Ovary (tissue), 3 donors: ENCODE results near the gene C1orf74.

ENCODE experiments used
- EP300 ChIP-seq: sonication (generic); formaldehyde crosslinking; IDR thresholded peaks from one replicate; pipeline ENCODE4 v1.6.1; 2017; ENCODE audit warnings: antibody characterized with exemption
- POLR2A ChIP-seq: fragments of 450-650 bp; IDR thresholded peaks from one replicate; pipeline ENCODE4 v1.6.1; 2017; ENCODE audit warnings: antibody characterized with exemption, mild to moderate bottlenecking, moderate library complexity
- TF ChIP-seq, protein P1 (sequence below), 3 donors: fragments of 450-650 bp in 2 of 3; fragments of 200-600 bp in 1 of 3; IDR thresholded peaks; one replicate each; pipeline versions ENCODE4 v1.5.1 to v1.8.0; 2016 to 2022; ENCODE audit warnings: antibody characterized with exemption in 3 of 3, mild to moderate bottlenecking in 1 of 3
- donor health status: DM: no; HTN: no; CAD: no.

GRCh38 chr1:209770636-209771415 lies 13.5 kb downstream of the C1orf74 start:
- TF ChIP-seq, protein P1, sequence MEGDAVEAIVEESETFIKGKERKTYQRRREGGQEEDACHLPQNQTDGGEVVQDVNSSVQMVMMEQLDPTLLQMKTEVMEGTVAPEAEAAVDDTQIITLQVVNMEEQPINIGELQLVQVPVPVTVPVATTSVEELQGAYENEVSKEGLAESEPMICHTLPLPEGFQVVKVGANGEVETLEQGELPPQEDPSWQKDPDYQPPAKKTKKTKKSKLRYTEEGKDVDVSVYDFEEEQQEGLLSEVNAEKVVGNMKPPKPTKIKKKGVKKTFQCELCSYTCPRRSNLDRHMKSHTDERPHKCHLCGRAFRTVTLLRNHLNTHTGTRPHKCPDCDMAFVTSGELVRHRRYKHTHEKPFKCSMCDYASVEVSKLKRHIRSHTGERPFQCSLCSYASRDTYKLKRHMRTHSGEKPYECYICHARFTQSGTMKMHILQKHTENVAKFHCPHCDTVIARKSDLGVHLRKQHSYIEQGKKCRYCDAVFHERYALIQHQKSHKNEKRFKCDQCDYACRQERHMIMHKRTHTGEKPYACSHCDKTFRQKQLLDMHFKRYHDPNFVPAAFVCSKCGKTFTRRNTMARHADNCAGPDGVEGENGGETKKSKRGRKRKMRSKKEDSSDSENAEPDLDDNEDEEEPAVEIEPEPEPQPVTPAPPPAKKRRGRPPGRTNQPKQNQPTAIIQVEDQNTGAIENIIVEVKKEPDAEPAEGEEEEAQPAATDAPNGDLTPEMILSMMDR (IDR thresholded peaks at IDR 0.05): no peak
- no peak for TF ChIP-seq POLR2A
- TF ChIP-seq EP300: no peak
